GM21381 (cell line): ENCODE results near the gene CNTNAP2.
"Not testable (repeated sequence)": the region's sequence is repeated elsewhere in the genome, so short reads cannot be mapped to it uniquely, and the experiment has no call there.

Source experiments
- ATAC-seq: cut with Tn5 transposase; IDR thresholded peaks from one replicate; pipeline ENCODE4 v1.9.1; 2021; ENCODE audit warnings: mild to moderate bottlenecking, moderate library complexity; ENCODE audit not compliant: unreplicated experiment

Gene CNTNAP2

DNA sequence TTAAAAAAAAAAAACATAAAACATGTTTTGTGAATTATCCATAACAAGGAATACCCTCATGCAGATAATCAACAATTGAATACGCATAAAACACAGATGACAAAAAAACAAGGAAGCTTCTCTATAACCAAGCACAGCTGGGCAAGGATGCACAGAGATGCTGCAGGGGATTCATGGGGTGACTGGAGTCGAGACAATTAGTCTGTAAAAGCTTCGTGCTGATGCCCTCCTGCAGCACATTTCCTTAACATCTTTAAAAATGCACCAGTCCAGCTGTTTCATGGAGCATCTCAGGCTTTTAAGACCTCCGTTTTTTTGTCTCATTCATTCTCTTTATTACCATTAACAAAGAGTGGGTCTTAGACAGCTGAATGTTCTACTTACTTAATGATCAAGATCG, 1680.0 kb downstream of the CNTNAP2 start:
- no peak for ATAC-seq

DNA sequence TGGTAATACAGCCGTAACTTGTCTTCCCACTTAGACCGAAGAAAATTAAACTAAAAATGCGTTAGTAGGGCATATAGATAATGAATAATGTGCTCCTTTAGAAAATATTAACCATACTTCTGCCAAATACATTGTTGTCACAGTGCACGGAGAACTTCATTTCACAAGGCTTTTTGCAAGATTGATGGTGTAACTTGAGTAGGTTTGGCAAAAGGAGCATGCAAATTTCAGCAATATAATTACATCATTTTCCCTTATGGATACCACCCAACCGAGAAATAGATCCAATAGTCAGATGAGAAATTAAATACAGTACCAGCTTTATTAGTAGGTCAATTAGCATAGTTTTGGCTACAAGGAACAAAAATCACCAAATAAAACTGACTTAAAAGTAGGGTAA, 1681.4 kb downstream of the CNTNAP2 start:
- ATAC-seq: no peak

DNA sequence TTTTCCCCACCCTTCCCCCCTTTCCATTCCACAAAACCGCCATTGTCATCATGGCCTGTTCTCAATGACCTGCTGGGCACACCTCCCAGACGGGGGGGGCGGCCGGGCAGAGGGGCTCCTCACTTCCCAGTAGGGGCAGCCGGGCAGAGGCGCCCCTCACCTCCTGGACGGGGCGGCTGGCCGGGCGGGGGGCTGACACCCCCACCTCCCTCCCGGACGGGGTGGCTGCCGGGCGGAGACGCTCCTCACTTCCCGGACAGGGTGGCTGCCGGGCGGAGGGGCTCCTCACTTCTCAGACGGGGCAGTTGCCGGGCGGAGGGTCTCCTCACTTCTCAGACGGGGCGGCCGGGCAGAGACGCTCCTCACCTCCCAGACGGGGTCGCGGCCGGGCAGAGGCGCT, 1685.2 kb downstream of the CNTNAP2 start:
- ATAC-seq: not testable (repeated sequence)

DNA sequence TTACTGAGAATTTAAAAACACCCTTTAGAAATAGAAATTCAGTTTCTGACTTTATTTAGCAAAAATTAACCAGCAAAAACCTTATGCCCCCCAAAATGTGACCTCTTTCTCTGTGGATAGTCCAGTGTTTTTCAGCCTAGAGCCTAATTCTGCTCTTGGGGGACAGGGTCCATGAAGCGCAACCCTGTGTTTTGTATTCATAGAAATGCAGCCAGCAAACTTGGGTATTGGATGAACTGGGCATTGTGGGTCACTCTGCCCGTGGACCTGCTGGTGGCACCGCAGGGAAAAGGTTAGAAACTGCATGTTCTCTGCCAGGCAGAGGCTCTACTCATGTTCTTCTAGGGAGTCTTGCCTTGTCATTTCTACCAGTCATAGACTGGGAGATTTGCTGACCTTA, 1686.5 kb downstream of the CNTNAP2 start:
- no peak for ATAC-seq

DNA sequence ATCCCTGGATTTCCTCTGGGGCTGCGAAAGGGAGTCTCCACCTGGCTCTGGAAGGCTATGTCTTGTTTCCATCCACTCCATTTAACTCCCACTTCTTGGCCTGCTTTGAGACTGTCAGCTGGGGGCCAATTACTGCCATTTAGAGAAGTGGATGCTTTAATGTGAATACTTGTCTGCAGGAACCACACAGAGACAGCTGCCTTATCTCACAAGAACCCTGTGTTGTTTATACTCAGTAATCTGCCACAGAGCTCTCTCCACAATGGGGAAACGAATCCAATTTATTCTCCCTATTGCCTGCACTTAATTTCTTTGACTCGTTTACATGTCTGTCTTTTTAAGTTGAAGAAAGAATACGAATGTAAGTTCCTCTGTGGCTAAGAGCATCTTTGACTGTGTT, 1687.0 kb downstream of the CNTNAP2 start:
- ATAC-seq: no peak

GRCh38 chr7:147804032-147804431, 1687.4 kb downstream of the CNTNAP2 start:
- no peak for ATAC-seq

DNA sequence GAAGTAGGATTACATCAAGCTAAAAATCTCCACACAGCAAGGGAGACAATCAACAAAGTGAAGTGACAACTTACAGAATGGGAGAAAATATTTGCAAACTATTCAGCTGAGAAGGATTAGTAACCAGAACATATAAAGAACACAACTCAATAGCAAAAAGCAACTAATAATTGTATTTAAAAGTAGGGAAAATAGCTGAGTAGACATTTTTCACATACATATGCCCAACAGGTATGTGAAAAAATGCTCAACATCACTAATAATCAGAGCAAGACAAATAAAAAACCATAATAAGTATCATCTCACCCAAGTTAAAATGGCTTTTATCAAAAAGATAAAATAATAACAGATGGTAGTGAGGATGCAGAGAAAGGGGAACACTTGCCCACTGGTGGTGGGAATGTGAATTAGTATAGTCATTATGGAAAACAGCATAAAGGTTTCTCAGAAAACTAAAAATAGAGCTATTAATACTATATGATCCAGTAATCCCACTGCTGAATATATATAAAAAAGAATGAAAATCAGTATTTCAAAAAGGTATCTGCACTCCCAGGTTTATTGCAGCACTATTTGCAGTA, 1689.5 kb downstream of the CNTNAP2 start:
- ATAC-seq: no peak

DNA sequence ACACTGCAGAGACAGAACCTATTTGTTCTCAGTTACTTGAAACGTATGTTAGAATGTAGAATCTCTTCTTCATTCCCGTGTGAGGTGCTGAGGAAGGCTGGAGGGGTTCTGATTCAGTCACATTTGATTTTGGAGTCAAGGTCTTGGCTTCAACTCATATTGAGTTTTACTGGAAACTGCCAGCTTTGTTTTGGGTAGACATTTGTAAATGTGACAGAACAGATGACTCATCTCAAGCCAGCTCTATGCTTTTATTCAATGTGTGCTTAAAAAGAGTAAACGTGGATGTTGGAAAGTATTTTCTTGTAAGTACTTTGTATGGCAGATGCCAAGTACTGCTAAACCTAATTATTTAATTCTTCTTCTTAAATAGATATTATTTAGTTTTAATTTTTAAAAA, 1693.2 kb downstream of the CNTNAP2 start:
- ATAC-seq: no peak

DNA sequence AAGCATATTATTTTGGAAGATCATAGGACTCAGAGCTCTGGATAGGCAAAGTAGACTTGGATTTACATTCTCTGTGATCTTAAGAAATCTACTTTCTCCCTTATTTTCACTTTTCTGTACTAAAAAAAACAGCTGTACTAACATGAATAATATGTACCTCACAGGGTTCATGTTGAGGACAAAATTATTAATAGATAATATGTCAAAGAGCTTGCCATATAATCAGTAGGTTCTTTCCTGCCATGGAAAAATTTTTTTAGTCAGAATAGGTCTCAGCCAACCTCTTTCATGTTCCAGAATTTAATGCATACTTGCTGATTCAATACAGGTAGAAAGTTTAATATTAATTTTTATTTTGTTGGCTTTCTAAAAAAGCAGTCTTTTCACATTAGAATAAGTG, 1693.7 kb downstream of the CNTNAP2 start:
- ATAC-seq: no peak

DNA sequence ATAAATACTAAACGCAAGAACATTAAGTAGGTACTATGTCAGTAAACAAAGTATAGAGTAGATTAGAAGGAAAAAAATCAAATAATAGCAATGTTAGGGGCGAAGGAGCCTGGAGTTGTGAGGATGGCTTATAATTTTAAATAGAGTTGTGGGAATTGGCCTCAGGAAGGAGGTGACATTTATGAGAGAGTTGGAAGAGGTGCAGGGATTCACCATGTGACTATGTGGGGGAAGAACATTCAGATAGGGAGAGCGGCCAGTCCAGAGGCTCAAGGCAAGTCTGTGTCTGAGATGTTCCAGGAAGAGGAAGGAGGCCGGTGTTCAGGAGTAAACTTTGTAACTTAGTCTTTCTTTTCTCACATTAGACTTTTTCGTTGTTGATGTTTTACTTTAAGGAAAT, 1695.3 kb downstream of the CNTNAP2 start:
- ATAC-seq: no peak

- ATAC-seq: no peak
These were observed 1696.7 kb downstream of the CNTNAP2 start for GRCh38 chr7:147813316-147813715.

GRCh38 chr7:147818317-147818716, 1701.7 kb downstream of the CNTNAP2 start:
- ATAC-seq: no peak

DNA sequence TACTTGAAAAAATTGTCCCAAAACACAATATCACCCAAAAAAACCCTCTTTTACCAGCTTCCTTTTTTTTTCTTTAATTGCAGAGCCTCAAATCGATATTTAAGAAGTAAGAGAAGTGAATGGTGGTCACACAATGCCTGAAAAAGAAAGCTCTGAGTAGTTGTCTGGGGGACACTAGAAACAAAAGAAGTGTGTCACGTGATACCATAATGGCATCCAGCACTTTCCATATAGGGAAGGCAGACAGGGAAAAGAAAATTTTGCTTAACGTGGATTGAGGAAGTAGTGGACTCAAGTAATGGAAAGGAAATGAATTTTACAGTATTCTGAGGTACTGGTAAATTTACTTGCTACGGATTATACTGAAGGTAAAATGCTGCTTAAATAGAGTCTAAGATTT, 1708.1 kb downstream of the CNTNAP2 start:
- no peak for ATAC-seq

- ATAC-seq: no peak
These were observed 1712.4 kb downstream of the CNTNAP2 start for GRCh38 chr7:147829016-147829415.

GRCh38 chr7:147833557-147833956, 1717.0 kb downstream of the CNTNAP2 start:
- no peak for ATAC-seq

DNA sequence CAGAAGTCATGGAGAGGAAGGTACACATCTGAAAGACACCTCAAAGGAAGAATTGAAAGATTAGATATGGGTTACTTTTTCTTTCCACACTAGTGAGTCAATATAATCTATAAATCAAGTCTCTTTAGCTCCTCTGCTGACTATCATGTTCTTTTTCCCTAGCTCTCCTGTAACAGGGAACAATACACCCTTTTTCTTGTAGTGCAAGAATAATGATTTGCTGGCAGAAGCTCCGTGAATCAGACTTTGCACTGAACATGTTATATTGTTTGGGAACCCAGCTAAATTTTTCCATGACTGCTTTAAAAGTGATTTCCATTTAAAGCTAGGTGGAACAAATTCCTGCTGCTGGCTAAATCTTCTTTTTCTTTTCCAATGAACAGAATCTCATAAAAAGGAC, 1717.4 kb downstream of the CNTNAP2 start:
- ATAC-seq: no peak

- ATAC-seq: no peak
These were observed 1736.2 kb downstream of the CNTNAP2 start for GRCh38 chr7:147852833-147853232.

DNA sequence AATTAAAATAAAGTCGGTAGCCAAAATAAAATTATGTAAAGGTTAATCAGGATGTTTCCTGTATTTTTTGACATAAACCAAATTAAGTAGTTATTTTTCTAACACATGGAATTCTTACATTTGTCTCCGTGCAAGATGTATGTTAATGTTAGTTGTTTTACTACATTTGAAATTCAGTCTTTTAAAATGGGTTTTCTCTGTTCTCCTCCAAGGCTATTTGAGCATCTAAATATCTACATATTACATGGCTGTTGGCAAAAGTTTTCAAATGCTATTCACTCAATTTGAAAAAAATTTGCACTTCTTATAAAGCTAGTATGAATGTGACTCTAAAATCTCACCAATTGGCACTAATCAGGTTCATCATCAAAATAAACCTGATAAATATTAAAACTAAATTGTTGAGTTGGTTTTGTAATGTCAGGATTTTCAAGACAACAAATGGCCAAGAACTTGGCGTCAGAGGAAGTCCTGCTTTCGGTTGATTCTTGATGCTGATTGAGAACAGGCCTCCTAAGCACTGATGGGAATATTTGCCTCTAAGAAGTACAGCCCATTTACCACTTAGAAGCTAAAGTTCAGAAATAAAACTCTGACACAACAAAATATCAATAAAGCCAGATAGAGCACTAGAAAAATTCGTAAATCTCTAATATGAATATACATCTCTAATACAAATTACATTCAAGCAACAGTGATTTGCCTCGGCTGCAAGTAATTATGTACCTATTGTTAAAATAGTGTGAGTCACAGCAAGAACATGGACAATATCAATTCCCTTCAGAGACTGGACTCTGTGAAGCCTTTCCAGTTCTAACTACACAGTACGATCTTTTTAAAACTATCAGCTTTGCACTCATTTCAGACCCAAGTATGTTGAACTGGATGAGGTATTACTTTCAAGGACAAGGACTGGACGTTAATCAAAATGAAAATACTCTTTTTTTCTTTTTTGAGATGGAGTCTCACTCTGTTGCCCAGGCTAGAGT, 1740.8 kb downstream of the CNTNAP2 start:
- ATAC-seq: no peak

- no peak for ATAC-seq
These were observed 1741.8 kb downstream of the CNTNAP2 start for GRCh38 chr7:147858421-147858820.

- no peak for ATAC-seq
These were observed 1742.4 kb downstream of the CNTNAP2 start for GRCh38 chr7:147859033-147859432.

- no peak for ATAC-seq
These were observed 1742.9 kb downstream of the CNTNAP2 start for GRCh38 chr7:147859486-147859885.

GRCh38 chr7:147861058-147861716, 1744.6 kb downstream of the CNTNAP2 start:
- ATAC-seq: no peak
